ENCODE data around the gene COL13A1. TPM values are rescaled to one million over a fixed set of nuclear protein-coding genes. Genes with fewer than 3 reads are reported as not detected.

The COL13A1 gene
- polyA plus RNA-seq, 12 donors: 5.8 to 19.9 (median 10.5) TPM; not detected in 1

DNA sequence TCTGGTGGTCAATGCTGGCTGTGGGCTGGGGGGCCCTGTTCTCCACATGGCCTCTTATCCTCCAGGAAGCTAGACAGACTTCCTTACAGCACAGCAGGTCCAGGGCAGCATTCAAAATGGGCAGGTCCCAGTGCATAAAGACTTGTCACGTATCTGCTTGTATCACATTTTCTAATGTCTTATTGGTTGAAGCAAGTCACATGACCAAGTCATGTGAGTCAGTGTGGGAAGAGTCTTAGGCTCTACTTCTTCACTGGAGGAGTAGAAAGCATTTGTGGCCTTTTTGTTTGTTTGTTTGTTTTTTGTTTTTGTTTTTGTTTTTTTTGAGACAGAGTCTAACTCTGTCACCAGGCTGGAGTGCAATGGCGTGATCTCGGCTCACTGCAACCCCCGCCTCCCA, 104.7 kb downstream of the COL13A1 start:
- DNase-seq: no peak

DNA sequence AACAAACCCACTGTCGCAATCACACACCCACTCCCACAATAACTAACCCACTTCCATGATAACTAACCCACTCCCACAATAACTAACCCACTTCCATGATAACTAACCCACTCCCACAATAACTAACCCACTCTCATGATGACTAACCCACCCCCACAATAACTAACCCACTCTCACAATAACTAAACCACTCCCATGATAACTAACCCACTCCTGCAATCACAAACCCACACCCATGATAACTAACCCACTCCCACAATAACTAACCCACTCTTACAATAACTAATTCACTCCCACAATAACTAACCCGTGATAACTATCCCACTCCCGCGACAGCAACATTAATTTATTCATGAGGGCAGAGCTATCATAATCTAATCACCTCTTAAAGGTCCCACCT, 105.8 kb downstream of the COL13A1 start:
- no peak for DNase-seq

DNA sequence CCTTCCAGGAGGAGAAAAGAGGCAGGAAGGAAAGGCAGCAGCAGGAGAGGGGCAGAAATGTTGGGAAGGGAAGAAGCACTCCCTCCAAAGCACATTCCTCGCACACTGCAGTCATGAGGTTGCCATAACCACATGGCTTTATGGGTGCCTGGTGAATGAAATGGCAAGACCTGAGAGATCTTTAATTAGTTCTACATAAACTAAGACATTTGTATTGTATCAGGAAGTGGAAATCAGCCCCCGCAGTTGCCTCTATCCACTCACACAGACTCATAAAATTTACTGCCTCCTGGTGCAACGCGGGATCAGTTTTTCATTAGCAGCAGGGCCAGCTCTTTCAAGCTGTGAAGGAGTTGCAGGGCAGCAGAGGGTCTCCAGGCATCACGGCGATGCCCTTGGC, 106.4 kb downstream of the COL13A1 start:
- DNase-seq: no peak

DNA sequence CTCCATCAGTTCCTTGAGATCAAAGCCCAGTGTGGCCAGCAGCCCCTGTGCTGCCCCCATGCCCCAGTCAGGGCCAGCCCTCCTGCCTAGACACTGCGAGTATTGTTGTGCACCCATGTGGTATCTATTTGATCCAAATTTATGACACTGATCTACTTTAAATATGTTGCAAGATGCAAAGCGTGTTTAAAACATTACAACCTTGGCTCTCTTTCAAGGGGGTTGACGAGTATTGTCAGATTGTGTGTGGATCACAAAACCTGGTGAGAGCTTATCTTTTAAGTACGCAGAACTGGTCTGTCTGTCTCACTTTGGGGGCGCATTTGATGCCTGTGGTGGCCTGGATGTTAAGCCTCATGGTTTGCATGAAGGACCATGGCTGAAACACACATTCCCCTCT, 108.9 kb downstream of the COL13A1 start:
- DNase-seq: no peak

DNA sequence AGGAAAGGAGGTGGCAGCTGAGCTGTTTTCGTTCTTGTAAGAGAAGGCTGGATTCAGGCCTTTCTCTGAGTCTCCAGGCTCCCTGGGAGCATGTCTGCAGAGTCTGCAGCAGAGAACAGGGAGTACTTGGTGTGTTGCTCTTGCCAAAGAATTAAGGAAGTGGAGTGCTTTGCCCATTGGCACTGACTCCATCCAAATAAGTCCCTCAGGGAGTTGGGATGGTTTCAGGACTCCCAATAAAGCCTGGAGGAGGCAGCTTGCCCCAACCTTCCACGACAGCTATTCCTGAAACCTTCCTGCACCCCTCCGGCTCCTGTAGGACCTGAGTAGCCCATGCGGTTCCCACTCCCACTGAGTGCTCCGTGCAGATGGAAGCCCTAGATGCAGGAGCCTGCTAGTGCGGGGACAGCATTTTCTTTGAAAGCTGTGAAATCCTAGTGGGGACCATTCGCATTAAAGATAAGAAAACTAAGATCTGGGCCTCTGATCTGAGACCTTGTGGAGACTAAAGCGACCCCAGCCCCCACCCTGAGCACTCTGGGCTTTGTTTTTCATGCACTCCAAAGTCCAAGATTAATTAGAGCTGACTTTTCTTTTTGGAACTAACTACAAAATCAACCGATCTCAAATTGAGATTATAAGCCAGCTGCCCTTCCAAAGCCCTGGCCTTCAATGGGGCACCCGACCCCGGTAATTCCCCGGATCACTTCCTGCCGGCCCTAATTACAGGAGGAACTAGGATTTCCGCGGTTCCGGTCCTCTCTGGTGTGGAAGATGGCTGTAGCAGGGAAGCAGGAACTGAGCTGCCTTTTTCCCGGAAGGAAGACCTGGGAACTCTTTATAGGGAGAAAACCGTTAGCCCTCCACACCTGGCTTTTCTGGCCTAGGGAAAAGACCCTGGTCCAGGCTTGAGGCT, 110.2 kb downstream of the COL13A1 start:
- no peak for DNase-seq

DNA sequence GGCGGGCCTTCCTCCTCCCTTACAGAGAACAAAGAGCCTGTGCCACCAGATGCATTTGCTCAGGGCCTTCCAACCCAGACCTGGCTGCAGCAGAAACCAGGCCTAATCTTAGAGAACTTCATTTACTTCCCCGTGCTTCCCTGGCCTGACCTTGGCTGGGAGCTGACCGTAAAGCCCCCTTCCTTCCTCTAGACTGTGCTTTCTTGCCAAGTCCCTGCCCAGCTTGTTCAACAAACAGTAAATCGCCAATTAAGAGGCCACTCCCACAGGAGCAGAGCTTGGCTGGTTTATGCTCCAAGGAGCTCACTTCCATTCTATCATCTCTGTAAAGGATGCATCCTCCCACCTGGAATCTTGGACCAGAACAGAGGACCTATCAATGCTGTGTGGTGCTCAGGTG, 110.9 kb downstream of the COL13A1 start:
- DNase-seq: no peak

DNA sequence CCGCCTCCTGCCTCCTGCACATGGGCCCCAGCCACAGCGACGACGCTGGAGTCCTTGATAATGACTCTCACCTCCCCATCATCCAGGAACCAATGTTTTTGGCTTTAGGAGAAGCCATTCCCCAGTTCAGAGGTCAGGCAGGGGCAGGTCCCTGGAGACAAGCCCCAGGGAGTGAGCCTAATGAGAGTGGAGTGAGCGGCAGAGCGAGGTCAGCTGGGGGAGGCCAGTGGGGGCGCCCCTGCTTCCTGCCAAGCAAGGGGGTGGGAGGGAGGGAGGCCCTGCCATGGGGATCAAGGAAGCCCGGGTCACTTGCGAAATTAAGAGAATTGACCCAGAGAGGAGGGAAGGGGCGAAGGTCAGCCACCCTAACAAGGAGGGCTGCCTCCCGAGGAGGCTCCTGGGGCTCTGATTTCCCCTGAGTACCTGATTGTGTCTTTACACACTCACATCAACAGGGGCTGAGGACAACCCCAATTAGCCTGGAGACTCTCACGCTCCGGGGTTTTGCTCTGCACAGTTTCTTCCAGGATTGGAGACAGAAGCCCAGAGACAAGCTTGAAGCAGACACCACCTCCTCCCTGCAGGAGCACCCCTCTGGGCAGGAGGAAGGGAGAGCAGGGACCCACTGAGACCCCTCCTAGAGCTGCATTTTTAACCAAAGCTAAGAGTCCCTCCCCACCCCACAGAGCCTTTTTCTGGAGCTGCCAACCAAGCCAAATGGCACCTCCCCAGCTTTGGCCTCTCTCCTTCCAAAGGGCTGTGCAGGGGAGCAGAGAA, 112.1 kb downstream of the COL13A1 start:
- no peak for DNase-seq

DNA sequence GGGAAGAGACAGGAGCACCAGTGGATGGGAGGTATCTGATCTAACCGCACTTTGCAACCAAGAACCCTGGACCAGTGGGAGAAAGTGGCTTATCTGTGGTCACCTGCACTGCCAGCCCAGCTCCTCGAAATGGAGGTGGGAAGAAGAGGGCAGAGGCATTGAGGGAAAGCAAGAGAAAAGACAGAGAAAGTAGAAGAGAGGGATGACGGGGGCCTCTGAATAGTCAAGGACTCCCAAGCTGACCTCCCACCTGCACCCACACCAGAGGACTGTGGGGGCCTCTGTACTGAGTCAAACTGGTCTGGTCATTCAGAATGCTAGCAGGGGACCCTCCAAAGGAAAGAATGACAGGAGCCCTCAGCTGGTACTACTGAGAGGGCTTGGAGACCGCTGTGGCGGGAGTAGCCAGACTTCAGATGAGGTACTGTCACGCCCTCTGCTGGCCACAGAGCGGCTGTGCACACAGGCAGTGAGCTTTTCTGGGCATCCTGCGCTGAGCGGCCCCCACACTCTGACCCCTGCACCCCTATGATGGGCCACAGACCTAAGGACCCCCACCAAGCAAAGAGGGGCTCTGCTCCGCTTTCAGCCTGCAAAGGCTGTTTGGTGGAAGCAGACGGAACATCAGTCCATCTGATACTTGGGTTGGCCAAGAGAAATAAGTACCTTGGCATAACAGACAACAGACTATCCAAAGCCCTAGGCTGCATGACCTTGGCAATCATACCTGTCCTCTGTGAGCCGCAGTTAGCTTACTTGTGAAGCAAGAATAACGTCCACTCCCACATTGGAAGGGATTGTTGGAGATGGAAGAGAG, 112.9 kb downstream of the COL13A1 start:
- DNase-seq: peak; percentile 75

GRCh38 chr10:69915215-69915560, 113.5 kb downstream of the COL13A1 start:
- DNase-seq: no peak

DNA sequence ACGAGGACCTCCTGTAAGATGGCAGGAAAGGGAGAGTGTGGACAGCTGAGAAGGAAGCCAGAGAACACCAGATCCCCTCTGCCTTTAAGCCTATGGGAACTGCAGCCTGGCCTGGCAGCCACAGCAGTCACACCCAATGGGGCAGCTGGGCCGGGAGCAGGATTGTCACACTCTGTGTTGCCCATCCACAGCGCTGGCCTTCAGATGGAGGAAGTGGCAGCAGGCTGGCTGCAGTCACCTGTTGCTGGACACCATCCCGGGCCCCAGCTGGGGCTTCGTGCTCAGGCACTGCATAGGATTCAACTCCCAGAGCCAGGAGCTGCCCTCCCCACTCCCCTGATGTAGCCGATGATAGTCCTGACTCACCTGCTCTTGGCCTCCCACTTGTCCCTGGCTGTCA, 114.4 kb downstream of the COL13A1 start:
- no peak for DNase-seq

DNA sequence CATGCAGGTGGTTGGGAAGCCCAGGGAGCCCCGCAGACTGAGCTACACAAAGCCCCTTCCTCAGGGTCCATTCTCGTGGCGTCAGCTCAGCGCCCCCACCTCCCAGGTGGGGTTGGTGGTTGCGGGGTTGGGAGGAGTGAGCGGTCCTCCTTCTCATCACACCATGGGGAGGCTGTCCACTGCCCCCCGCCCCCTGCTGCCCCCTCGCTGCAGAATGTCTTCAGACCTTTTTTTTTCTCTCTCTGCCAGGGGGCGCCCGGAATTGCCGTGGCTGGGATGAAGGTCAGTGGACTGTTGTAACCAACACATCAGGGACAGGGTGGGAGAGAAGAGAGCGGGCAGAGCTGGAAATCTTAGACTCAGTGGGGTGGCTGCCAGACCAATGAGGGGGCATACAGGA, 116.3 kb downstream of the COL13A1 start:
- DNase-seq: no peak

DNA sequence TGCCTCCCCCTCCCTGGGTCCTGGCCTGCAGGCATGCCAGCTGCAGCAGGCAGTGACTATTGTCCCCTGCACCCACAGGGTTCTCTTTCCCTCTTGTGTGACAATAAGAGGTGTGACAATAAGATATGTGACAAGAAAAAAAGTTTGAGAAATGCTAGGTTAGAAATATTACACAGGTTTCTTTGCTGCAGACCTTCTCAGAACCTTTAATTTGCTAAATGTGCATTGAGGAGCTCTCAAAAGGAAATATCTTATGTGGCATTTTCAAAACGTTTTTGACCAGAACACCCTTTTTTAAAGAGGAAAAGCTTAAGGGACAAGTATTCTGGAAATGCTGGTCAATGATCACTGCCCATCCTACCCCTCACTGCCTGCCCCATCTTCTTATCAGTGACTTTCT, 117.5 kb downstream of the COL13A1 start:
- no peak for DNase-seq

DNA sequence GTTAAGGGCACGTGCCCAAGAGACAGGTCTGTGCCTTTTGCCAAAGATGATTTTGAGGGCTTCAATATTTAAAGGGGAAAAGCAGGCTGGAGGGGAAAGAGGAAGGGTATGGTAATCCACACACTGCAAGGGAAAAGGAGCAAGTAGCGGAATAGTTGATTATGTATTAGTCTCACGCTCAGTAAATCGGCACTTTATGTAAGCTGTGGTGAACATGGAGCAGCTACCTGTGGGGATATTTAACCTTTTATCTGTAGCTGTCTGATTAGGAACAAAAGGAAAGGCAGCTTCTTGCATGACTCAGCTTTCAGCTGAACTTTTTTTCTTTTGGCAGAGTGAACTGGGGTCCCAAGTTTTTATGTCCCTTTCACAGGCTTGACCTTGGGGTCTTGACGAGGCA, 123.4 kb downstream of the COL13A1 start:
- no peak for DNase-seq

DNA sequence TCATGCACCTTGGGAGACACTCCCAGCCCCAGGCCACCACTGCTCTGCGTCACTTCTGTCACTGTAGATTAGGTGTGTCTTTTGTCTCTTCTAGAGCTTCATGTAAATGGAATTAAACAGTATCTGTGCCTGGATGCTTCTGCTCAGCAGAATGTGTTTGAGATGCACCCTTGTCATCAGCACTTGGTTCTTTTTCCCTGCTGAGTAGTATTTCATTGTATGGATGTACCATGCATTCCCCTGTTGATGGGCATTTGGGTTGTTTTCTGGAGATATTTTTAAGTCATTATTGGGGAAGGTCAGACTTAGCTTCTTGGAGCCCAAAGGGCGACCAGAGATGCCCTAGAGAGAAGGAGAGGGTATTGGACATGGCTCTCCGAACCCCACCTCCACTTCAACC, 126.6 kb downstream of the COL13A1 start:
- DNase-seq: no peak

DNA sequence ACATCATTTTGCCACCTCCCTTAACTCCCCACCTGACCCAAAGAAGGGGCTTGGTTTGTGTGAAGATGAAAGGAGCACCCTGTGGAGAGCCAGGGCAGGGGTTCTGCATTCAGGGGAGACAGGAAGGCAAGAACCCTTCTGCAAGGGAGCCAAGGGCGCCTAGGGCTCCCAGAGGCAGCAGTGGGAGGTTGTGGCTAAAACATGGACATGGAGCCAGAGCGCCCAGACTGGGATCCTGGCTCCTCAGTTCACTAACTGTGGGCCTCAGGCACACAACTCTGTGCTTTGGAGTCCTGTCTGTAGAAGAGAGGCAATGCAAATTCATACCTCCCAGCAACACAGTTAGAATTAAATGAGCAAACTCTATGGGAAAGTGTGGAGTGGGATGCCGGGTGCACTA, 127.9 kb downstream of the COL13A1 start:
- DNase-seq: no peak

GRCh38 chr10:69934768-69935167, 133.1 kb downstream of the COL13A1 start:
- no peak for DNase-seq

DNA sequence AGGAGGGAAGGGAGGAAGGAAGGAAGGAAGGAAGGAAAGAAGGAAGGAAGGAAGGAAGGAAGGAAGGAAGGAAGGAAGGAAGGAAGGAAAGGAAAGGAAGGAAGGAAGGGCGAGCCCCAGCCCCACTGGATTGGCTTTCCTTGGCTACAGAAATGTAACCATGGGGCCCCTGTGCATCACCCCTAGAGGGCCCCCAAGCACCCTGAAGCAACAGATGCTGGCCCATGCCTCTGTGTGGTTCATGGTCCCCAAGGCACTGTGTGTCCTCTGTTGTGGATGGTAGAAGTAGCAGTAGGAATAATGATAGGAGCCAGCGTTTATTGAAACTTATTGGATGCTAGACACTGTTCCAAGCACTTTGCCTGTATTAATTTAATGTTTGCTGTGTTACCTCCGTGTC, 134.4 kb downstream of the COL13A1 start:
- no peak for DNase-seq

GRCh38 chr10:69938541-69938991, 136.9 kb downstream of the COL13A1 start:
- DNase-seq: peak; percentile 37

DNA sequence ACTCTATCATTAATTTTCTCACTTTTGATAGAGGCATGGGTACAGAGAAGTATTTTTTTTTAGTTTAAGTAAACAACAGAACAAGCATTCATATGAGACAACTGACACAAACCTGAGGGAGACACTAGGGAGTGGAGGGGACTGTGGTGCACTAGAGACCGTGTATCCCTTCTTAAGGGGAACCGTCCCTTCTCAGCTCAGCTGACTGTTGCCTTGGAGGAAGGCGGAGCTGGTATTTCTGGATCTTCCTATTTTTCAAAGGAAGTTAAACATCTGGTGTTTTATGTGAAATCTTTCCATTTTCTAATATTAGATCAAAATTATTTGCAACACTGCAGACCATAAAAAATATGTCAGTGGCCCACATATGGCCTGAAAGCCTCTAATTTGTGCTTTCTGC, 137.4 kb downstream of the COL13A1 start:
- DNase-seq: no peak

- no peak for DNase-seq
Measured at GRCh38 chr10:69939481-69939880, 137.8 kb downstream of the COL13A1 start.

DNA sequence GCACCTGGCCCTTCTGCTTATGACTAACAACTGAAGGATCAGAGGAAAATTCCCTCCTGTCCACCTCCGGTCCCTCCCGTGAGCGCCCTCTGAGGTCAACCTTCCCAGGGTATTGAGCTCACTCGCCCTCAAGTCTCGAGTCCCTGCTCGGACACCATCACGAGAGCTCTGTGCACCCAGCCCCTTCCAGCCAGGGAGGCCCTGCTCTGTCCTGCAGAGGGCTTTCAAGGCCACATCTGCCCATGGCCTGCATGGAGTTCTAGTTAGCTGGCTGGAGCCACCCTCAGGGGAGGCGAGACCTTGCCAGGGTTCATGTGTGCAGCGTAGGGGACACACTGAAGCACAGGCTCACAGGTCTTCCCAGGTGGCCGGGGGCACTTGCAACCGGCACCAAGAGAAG, 140.0 kb downstream of the COL13A1 start:
- DNase-seq: no peak

- no peak for DNase-seq
Measured at GRCh38 chr10:69943292-69943820, 141.7 kb downstream of the COL13A1 start.

All from muscle of arm (tissue), 12 donors.